Mesenchymal stem cell (in vitro differentiated cells and primary cell): ENCODE measurements around the gene SYDE2. TPM values are rescaled to one million over a fixed set of nuclear protein-coding genes. Genes with fewer than 3 reads are reported as not detected.
A peak's percentile ranks its signal among the peaks of the same experiment; 100 is the strongest.
"Not testable (repeated sequence)": the region's sequence is repeated elsewhere in the genome, so short reads cannot be mapped to it uniquely, and the experiment has no call there.

Experiments
- DNase-seq: peaks from one replicate; pipeline ENCODE4 v3.0.0-alpha.2; 2013
- H2AFZ ChIP-seq: one replicate; pipeline ENCODE4 v1.6.1; 2013; ENCODE audit warnings: low read depth, mild to moderate bottlenecking, control low read depth, inconsistent platforms, low read length, moderate library complexity
- H2AK5ac ChIP-seq: 2 replicates; pipeline ENCODE4 v1.6.1; 2013; ENCODE audit warnings: low read length, moderate library complexity, mild to moderate bottlenecking, inconsistent platforms; ENCODE audit not compliant: severe bottlenecking
- H2BK120ac ChIP-seq: one replicate; pipeline ENCODE4 v1.6.1; 2013; ENCODE audit warnings: low read depth, mild to moderate bottlenecking, inconsistent platforms, low read length, moderate library complexity
- H2BK12ac ChIP-seq, 2 experiments: one replicate each; pipeline ENCODE4 v1.6.1; 2013; ENCODE audit warnings: inconsistent platforms in 2 of 2, low read length in 2 of 2, mild to moderate bottlenecking in 2 of 2, moderate library complexity in 2 of 2, control low read depth in 1 of 2
- H2BK15ac ChIP-seq: one replicate; pipeline ENCODE4 v1.6.1; 2013; ENCODE audit warnings: mild to moderate bottlenecking, low read depth, inconsistent platforms; ENCODE audit not compliant: poor library complexity, severe bottlenecking
- H2BK5ac ChIP-seq: 2 replicates; pipeline ENCODE4 v1.6.1; 2013; ENCODE audit warnings: low read depth, mild to moderate bottlenecking, low read length, control low read depth, inconsistent platforms; ENCODE audit not compliant: poor library complexity, severe bottlenecking
- H3K14ac ChIP-seq, 2 experiments: one replicate each; pipeline ENCODE4 v1.6.1; 2013; ENCODE audit warnings: inconsistent platforms in 2 of 2, low read length in 2 of 2, control low read depth in 1 of 2, mild to moderate bottlenecking in 1 of 2, moderate library complexity in 1 of 2
- H3K18ac ChIP-seq, 2 experiments: one replicate each; pipeline ENCODE4 v1.6.1; 2013; ENCODE audit warnings: inconsistent platforms in 2 of 2, low read length in 2 of 2, control low read depth in 1 of 2, low read depth in 1 of 2, mild to moderate bottlenecking in 1 of 2
- H3K23ac ChIP-seq, 2 experiments: one replicate each; pipeline ENCODE4 v1.6.1; 2013; ENCODE audit warnings: inconsistent platforms in 2 of 2, low read length in 2 of 2, mild to moderate bottlenecking in 2 of 2, moderate library complexity in 2 of 2, control low read depth in 1 of 2
- H3K27ac ChIP-seq: 2 replicates; pipeline ENCODE4 v1.5.1; 2013; ENCODE audit warnings: mild to moderate bottlenecking, moderate library complexity, low read length, control low read depth, inconsistent platforms; ENCODE audit not compliant: poor library complexity, severe bottlenecking
- H3K27me3 ChIP-seq, 2 experiments: 2 replicates each; pipeline versions ENCODE4 v1.6.1 to v1.7.0; 2013; ENCODE audit warnings: low read length in 2 of 2, mild to moderate bottlenecking in 2 of 2, moderate library complexity in 2 of 2, control low read depth in 1 of 2, inconsistent platforms in 1 of 2; ENCODE audit not compliant: control insufficient read depth in 1 of 2, insufficient read depth in 1 of 2
- H3K36me3 ChIP-seq, 2 experiments: 2 replicates each; pipeline versions ENCODE4 v1.6.1 to v1.7.0; 2013; ENCODE audit warnings: low read length in 2 of 2, control low read depth in 1 of 2, inconsistent platforms in 1 of 2, low read depth in 1 of 2, mild to moderate bottlenecking in 1 of 2; ENCODE audit not compliant: insufficient read depth in 2 of 2, control insufficient read depth in 1 of 2
- H3K4ac ChIP-seq, 2 experiments: one replicate each; pipeline ENCODE4 v1.6.1; 2013; ENCODE audit warnings: inconsistent platforms in 2 of 2, low read length in 2 of 2, mild to moderate bottlenecking in 2 of 2, moderate library complexity in 2 of 2, control low read depth in 1 of 2, low read depth in 1 of 2
- H3K4me1 ChIP-seq: 2 replicates; pipeline ENCODE4 v1.6.1; 2013; ENCODE audit warnings: low read depth, low read length, control low read depth; ENCODE audit not compliant: control insufficient read depth, insufficient read depth
- H3K4me2 ChIP-seq: 2 replicates; pipeline ENCODE4 v1.6.1; 2013; ENCODE audit warnings: low read length, mild to moderate bottlenecking, inconsistent platforms; ENCODE audit not compliant: poor library complexity, severe bottlenecking
- H3K4me3 ChIP-seq, 2 experiments: 2 replicates each; pipeline versions ENCODE4 v1.5.1 to v1.7.0; 2013; ENCODE audit warnings: low read length in 2 of 2, mild to moderate bottlenecking in 2 of 2, control low read depth in 1 of 2, low read depth in 1 of 2; ENCODE audit not compliant: insufficient read depth in 1 of 2
- H3K79me1 ChIP-seq: replicated peaks from 2 replicates; pipeline ENCODE4 v1.6.1; 2013; ENCODE audit warnings: mild to moderate bottlenecking, control low read depth, low read length, inconsistent platforms; ENCODE audit not compliant: poor library complexity, severe bottlenecking
- H3K9ac ChIP-seq: 2 replicates; pipeline ENCODE4 v1.7.0; 2013; ENCODE audit warnings: mild to moderate bottlenecking, low read length, moderate library complexity
- H3K9me3 ChIP-seq: 2 replicates; pipeline ENCODE4 v1.7.0; 2013; ENCODE audit warnings: mild to moderate bottlenecking, low read length; ENCODE audit not compliant: control insufficient read depth
- H4K8ac ChIP-seq: one replicate; pipeline ENCODE4 v1.6.1; 2013; ENCODE audit warnings: inconsistent platforms, mild to moderate bottlenecking, low read length, moderate library complexity
- H4K91ac ChIP-seq: one replicate; pipeline ENCODE4 v1.6.1; 2013; ENCODE audit warnings: mild to moderate bottlenecking, low read length, inconsistent platforms
- whole genome bisulfite sequencing: methylation state at CpG from one replicate; pipeline ENCODE4 v1.1.7; 2013; ENCODE audit warnings: mixed read lengths; 5-methylcytosine and 5-hydroxymethylcytosine counted together
- polyA plus RNA-seq, 2 experiments: library from polyadenylated mRNA; stranded (reverse); fragments of 200-250 nt; gene quantifications; one replicate each; pipeline ENCODE4 v1.2.3, GENCODE V29; 2013

SYDE2 gene, protein sequence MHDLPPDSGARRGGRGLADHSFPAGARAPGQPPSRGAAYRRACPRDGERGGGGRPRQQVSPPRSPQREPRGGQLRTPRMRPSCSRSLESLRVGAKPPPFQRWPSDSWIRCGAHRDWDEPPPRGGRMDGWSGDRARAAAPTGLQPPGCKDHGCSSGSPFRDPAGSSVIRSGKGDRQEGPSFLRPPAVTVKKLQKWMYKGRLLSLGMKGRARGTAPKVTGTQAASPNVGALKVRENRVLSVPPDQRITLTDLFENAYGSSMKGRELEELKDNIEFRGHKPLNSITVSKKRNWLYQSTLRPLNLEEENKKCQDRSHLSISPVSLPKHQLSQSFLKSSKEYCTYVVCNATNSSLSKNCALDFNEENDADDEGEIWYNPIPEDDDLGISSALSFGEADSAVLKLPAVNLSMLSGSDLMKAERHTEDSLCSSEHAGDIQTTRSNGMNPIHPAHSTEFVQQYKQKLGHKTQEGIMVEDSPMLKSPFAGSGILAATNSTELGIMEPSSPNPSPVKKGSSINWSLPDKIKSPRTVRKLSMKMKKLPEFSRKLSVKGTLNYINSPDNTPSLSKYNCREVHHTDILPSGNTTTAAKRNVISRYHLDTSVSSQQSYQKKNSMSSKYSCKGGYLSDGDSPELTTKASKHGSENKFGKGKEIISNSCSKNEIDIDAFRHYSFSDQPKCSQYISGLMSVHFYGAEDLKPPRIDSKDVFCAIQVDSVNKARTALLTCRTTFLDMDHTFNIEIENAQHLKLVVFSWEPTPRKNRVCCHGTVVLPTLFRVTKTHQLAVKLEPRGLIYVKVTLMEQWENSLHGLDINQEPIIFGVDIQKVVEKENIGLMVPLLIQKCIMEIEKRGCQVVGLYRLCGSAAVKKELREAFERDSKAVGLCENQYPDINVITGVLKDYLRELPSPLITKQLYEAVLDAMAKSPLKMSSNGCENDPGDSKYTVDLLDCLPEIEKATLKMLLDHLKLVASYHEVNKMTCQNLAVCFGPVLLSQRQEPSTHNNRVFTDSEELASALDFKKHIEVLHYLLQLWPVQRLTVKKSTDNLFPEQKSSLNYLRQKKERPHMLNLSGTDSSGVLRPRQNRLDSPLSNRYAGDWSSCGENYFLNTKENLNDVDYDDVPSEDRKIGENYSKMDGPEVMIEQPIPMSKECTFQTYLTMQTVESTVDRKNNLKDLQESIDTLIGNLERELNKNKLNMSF
- polyA plus RNA-seq (2013, experiment 1 of 2) = 3.3 TPM
- 3.5 TPM for polyA plus RNA-seq (2013, experiment 2 of 2)

DNA sequence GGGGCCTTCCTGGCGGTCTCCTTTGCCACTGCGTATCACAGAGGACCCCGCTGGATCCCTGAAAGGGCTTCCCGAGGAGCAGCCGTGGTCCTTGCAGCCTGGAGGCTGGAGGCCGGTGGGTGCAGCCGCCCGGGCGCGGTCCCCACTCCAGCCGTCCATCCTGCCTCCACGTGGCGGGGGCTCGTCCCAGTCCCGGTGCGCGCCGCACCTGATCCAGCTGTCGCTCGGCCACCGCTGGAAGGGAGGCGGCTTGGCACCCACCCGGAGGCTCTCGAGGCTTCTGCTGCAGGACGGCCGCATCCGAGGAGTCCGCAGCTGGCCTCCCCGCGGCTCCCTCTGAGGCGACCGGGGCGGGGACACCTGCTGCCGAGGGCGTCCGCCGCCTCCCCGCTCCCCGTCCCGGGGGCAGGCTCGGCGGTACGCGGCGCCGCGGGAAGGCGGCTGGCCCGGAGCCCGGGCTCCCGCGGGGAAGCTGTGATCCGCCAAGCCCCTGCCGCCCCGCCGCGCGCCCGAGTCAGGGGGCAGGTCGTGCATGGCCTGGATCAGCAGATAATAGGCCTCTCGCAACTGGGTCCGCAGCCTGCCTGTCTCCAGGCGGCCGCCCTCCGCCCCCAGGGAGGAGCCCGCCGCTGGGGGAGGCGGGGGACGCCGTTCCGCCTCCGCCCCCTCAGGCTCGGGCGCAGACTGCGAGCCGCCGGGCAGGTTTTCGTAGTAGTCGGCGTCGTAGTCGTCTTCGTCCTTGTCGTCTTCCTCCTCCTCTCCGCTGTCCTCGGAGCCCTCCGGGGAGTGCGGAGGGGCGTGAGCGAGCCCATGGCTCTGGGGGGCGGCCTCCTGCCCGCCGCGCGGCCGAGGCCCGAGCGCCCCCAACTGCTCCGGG lies at the start of gene SYDE2:
Gene SYDE2 (minus strand): TSS at position 554 of the 877 bp plus-strand sequence. CDS start 20 bp downstream, at position 534.
- H3K27ac ChIP-seq = peak within 1 kb of the TSS; percentile 17
- H2BK120ac ChIP-seq = peak within 1 kb of the TSS; percentile 93
- H2AK5ac ChIP-seq = no peak within 1 kb of the TSS
- H2BK5ac ChIP-seq = peak within 1 kb of the TSS; percentile 98
- H2BK12ac ChIP-seq = peak within 1 kb of the TSS; percentile 76 to 95
- peak within 1 kb of the TSS; percentile 84 to 87 for H3K4me3 ChIP-seq
- H3K9ac ChIP-seq = peak within 1 kb of the TSS; percentile 80
- H3K79me1 ChIP-seq = no peaks in the 10 kb centered on the region
- H3K4me2 ChIP-seq = peak within 1 kb of the TSS; percentile 99
- no peaks in the 10 kb centered on the region for H3K36me3 ChIP-seq
- 0% methylated on average over 62 of the region's 99 CpGs for WGBS
- peak within 1 kb of the TSS; percentile 85 to 95 for H3K4ac ChIP-seq
- H3K27me3 ChIP-seq = no peaks in the 10 kb centered on the region
- H2AFZ ChIP-seq = peak within 1 kb of the TSS; percentile 93
- peak within 1 kb of the TSS; percentile 93 for H4K91ac ChIP-seq
- peak within 1 kb of the TSS; percentile 99 for H2BK15ac ChIP-seq
- H3K14ac ChIP-seq = peak within 1 kb of the TSS in 1 of 2 experiments; percentile 63
- H3K23ac ChIP-seq = peak within 1 kb of the TSS; percentile 29 to 97
- DNase-seq = peak; percentile 77
- peak within 1 kb of the TSS; percentile 95 for H3K18ac ChIP-seq
- peaks cover 11% of the 10 kb centered on the region for H3K4me1 ChIP-seq
- H4K8ac ChIP-seq = peak within 1 kb of the TSS; percentile 93
- H3K9me3 ChIP-seq = no peaks in the 10 kb centered on the region

DNA sequence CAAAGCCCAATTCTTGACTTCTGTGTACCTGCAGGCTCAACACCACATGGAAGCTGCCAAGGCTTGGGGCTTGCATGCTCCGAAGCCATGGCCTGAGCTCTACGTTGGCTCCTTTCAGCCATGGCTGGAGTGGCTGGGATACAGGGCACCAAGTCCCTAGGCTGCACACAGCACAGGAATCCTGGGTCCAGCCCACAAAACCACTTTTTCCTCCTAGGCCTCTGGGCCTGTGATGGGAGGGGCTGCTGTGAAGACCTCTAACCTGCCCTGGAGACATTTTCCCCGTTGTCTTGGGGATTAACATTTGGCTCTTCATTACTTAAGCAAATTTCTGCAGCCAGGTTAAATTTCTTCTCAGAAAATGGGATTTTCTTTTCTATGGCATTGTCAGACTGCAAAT lies 48.2 kb upstream of the SYDE2 start:
- H3K4ac ChIP-seq, H2AK5ac ChIP-seq, H3K23ac ChIP-seq, H2BK120ac ChIP-seq, H2BK12ac ChIP-seq, H3K4me3 ChIP-seq, H3K9me3 ChIP-seq, DNase-seq, H2AFZ ChIP-seq, H3K79me1 ChIP-seq, H3K27me3 ChIP-seq, H3K4me1 ChIP-seq, H3K4me2 ChIP-seq, H3K18ac ChIP-seq, H3K9ac ChIP-seq, H4K8ac ChIP-seq, H3K27ac ChIP-seq, H3K14ac ChIP-seq, H2BK5ac ChIP-seq, H4K91ac ChIP-seq, H2BK15ac ChIP-seq: not testable (repeated sequence)
- peaks cover 0 to 34% of the 10 kb centered on the region in 2 experiments for H3K36me3 ChIP-seq
- WGBS = 93% methylated on average over 3 of the region's 3 CpGs

DNA sequence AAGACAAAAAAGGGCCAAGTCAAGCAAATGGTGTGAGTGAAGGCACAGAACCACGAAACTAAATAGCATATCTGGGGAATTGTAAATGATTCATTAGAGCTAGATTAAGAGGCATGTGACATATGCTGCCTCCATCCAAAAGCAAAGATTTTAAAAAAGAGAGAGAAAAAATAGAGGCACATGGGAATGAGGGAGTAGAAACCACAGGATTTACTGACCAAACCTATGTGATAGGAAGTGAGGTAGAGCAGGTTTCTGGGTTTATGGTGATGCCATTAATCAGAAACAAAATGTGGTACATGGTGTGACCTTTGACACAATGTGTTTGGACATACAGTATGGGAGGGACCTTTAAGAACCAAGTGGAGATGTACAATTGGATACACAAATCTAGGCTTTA lies 45.1 kb upstream of the SYDE2 start:
- Histone ChIP-seq H3K14ac (no peak overlapping the region), H2BK5ac (no peak overlapping the region), H3K4ac (no peak overlapping the region), H3K79me1 (no peaks in the 10 kb centered on the region), H3K9ac (peak overlapping the region; percentile 50), H3K4me3 (no peak overlapping the region), H2BK12ac (no peak overlapping the region), H3K4me2 (no peak overlapping the region), H3K9me3 (no peaks in the 10 kb centered on the region), H2AK5ac (no peak overlapping the region), H4K91ac (no peak overlapping the region), H3K27me3 (no peaks in the 10 kb centered on the region), H3K27ac (no peak overlapping the region), H3K36me3 (peaks cover 0 to 5% of the 10 kb centered on the region in 2 experiments), H4K8ac (no peak overlapping the region), H3K23ac (no peak overlapping the region), H2AFZ (no peak overlapping the region), H2BK120ac (no peak overlapping the region), H2BK15ac (no peak overlapping the region), H3K4me1 (peaks cover 2% of the 10 kb centered on the region), H3K18ac (no peak overlapping the region)
- no peak for DNase-seq
- 86% methylated on average over 1 of the region's 1 CpG for WGBS
